ENCODE data around the gene CMC2.

CMC2 gene

GRCh38 chr16:80971819-80972218 lies 34.9 kb downstream of the CMC2 start:
- no peak for DNase-seq

- DNase-seq, result no peak
These were observed 37.6 kb downstream of the CMC2 start for GRCh38 chr16:80969114-80969484.

GRCh38 chr16:80968386-80969113 lies 38.1 kb downstream of the CMC2 start:
- no peak for DNase-seq

- no peak for DNase-seq
These were observed 40.1 kb downstream of the CMC2 start for GRCh38 chr16:80966617-80967016.

GRCh38 chr16:80964351-80964750 lies 42.3 kb downstream of the CMC2 start:
- no peak for DNase-seq

- no peak for DNase-seq
These were observed 43.8 kb downstream of the CMC2 start for GRCh38 chr16:80962879-80963278.

GRCh38 chr16:80958284-80958683 lies 48.4 kb downstream of the CMC2 start:
- no peak for DNase-seq

GRCh38 chr16:80954985-80955384 lies 51.7 kb downstream of the CMC2 start:
- no peak for DNase-seq

- DNase-seq, result peak; percentile 83
These were observed 57.7 kb downstream of the CMC2 start for GRCh38 chr16:80948886-80949493.

GRCh38 chr16:80947708-80948625 lies 58.7 kb downstream of the CMC2 start:
- no peak for DNase-seq

- DNase-seq, result no peak
These were observed 59.4 kb downstream of the CMC2 start for GRCh38 chr16:80947239-80947638.

- no peak for DNase-seq
These were observed 60.2 kb downstream of the CMC2 start for GRCh38 chr16:80946481-80946880.

GRCh38 chr16:80940069-80940856 lies 66.4 kb downstream of the CMC2 start:
- DNase-seq, result no peak

GRCh38 chr16:80938879-80939260 lies 67.8 kb downstream of the CMC2 start:
- no peak for DNase-seq

GRCh38 chr16:80938004-80938878 lies 68.4 kb downstream of the CMC2 start:
- no peak for DNase-seq

GRCh38 chr16:80936410-80936809 lies 70.3 kb downstream of the CMC2 start:
- DNase-seq, result no peak

- DNase-seq, result no peak
These were observed 71.0 kb downstream of the CMC2 start for GRCh38 chr16:80935691-80936090.

- no peak for DNase-seq
These were observed 74.0 kb downstream of the CMC2 start for GRCh38 chr16:80932708-80933095.

- no peak for DNase-seq
These were observed 74.6 kb downstream of the CMC2 start for GRCh38 chr16:80931801-80932707.

GRCh38 chr16:80924372-80924978 lies 82.2 kb downstream of the CMC2 start:
- peak; percentile 59 for DNase-seq
